Glutamatergic neuron (in vitro differentiated cells): ENCODE measurements around the gene HIGD2A. TPM values are rescaled to one million over a fixed set of nuclear protein-coding genes. Genes with fewer than 3 reads are reported as not detected.

ENCODE experiments used
- DNase-seq: peaks from one replicate; pipeline ENCODE4 v3.0.0; 2022
- H3K27ac Mint-ChIP-seq: one replicate; pipeline ENCODE4 v1.8.0; 2020; ENCODE audit warnings: mild to moderate bottlenecking, mixed read lengths, inconsistent platforms; ENCODE audit not compliant: unreplicated experiment
- H3K27me3 Mint-ChIP-seq: one replicate; pipeline ENCODE4 v1.8.0; 2020; ENCODE audit warnings: mild to moderate bottlenecking, moderate library complexity, mixed read lengths, inconsistent platforms; ENCODE audit not compliant: unreplicated experiment
- H3K36me3 Mint-ChIP-seq: one replicate; pipeline ENCODE4 v1.8.0; 2020; ENCODE audit warnings: mild to moderate bottlenecking, mixed read lengths, inconsistent platforms; ENCODE audit not compliant: unreplicated experiment
- H3K4me1 Mint-ChIP-seq: one replicate; pipeline ENCODE4 v1.8.0; 2020; ENCODE audit warnings: mild to moderate bottlenecking, low read depth, mixed read lengths, inconsistent platforms; ENCODE audit not compliant: unreplicated experiment
- H3K4me3 Mint-ChIP-seq: one replicate; pipeline ENCODE4 v1.8.0; 2020; ENCODE audit warnings: mild to moderate bottlenecking, mixed read lengths, inconsistent platforms; ENCODE audit not compliant: unreplicated experiment
- H3K9me3 Mint-ChIP-seq: one replicate; pipeline ENCODE4 v1.8.0; 2020; ENCODE audit warnings: mild to moderate bottlenecking, moderate library complexity, mixed read lengths, inconsistent platforms; ENCODE audit not compliant: unreplicated experiment
- total RNA-seq: library from RNA; stranded (reverse); fragmentation: NEBNext Ultra II Directional; extraction: Animal tissue kit (Norgen Biotek cat#: 25700); gene quantifications from one replicate; pipeline ENCODE4 v1.2.1, GENCODE V29; 2021; ENCODE audit not compliant: unreplicated experiment
- TF ChIP-seq, protein P1 (sequence below): fragments of 200-600 bp; sonication (generic); IDR thresholded peaks from one replicate; pipeline ENCODE4 v1.5.0; 2021; ENCODE audit not compliant: partially characterized antibody, unreplicated experiment

The HIGD2A gene
- total RNA-seq, 1 donor from 2014 or later: 103 TPM

DNA sequence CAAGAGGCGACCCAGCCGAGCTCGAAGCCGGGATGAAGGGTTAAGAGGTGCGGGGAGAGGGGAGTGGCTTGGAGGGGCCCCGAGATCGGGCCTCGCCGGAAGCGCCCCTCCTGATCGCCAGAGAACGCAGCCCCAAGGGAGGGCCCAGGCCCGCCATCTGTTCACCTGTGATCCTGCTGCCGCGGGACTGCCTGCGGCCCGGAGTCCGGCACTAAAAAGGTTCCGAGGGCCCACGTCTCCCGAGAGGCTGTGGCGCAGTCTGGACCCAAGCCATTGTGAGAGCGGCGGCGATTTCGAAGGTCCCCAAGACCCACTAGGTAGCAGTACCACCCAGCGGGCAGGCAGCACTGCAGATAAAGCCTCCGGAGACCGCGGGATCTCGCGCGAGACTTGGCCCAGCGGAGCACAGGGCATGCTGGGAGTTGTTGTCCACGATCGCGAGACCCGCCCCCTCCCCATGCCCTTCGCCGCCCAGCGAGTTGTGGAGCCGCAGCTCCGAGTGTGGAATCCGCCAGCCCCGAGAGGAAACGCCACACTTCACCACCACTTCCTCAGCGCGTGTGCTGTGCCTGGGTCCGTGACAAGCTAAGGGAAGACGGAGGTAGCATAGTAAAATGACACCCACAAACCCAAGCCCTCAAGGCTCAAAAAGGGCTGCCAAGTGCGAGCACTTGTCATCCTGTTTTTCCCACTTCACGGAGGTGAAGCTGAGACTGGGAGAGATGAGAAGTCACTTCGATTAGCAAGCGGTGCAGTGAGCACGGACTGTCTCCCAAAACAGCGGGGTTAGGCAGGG, 26.9 kb upstream of the HIGD2A start, which contains the start of gene KIAA1191:
Gene KIAA1191, minus strand, starts transcription at position 328 of the 796 bp plus-strand sequence. CDS start 2,256 bp downstream, outside the sequence.
- H3K36me3 Mint-ChIP-seq: no peaks in the 10 kb centered on the region
- DNase-seq: peak; percentile 96
- H3K27me3 Mint-ChIP-seq: peaks cover 7% of the 10 kb centered on the region
- TF ChIP-seq, protein P1, sequence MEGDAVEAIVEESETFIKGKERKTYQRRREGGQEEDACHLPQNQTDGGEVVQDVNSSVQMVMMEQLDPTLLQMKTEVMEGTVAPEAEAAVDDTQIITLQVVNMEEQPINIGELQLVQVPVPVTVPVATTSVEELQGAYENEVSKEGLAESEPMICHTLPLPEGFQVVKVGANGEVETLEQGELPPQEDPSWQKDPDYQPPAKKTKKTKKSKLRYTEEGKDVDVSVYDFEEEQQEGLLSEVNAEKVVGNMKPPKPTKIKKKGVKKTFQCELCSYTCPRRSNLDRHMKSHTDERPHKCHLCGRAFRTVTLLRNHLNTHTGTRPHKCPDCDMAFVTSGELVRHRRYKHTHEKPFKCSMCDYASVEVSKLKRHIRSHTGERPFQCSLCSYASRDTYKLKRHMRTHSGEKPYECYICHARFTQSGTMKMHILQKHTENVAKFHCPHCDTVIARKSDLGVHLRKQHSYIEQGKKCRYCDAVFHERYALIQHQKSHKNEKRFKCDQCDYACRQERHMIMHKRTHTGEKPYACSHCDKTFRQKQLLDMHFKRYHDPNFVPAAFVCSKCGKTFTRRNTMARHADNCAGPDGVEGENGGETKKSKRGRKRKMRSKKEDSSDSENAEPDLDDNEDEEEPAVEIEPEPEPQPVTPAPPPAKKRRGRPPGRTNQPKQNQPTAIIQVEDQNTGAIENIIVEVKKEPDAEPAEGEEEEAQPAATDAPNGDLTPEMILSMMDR: no peak
- H3K27ac Mint-ChIP-seq: peak within 1 kb of the TSS; percentile 100
- peak within 1 kb of the TSS; percentile 94 for H3K4me3 Mint-ChIP-seq
- H3K9me3 Mint-ChIP-seq: peaks cover 4% of the 10 kb centered on the region
- peaks cover 15% of the 10 kb centered on the region for H3K4me1 Mint-ChIP-seq

DNA sequence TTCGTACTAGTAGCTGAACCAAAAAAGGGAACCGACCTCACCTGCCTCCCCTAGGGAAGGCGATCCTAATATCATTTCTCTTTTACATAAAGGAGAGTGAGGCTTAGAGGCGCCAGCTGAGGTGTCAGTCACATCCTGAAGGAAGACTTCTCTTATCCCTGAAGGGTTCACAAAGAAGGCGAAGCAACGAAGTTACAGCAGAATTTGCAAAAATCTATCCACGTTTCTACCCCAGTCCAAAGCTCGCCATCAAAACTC, 26.4 kb upstream of the HIGD2A start:
- TF ChIP-seq, protein P1: no peak
- H3K27me3 Mint-ChIP-seq: peaks cover 8% of the 10 kb centered on the region
- H3K9me3 Mint-ChIP-seq: peaks cover 6% of the 10 kb centered on the region
- DNase-seq: no peak
- peak overlapping the region; percentile 94 for H3K4me3 Mint-ChIP-seq
- H3K36me3 Mint-ChIP-seq: no peaks in the 10 kb centered on the region
- H3K4me1 Mint-ChIP-seq: peaks cover 16% of the 10 kb centered on the region
- H3K27ac Mint-ChIP-seq: peak overlapping the region; percentile 100

DNA sequence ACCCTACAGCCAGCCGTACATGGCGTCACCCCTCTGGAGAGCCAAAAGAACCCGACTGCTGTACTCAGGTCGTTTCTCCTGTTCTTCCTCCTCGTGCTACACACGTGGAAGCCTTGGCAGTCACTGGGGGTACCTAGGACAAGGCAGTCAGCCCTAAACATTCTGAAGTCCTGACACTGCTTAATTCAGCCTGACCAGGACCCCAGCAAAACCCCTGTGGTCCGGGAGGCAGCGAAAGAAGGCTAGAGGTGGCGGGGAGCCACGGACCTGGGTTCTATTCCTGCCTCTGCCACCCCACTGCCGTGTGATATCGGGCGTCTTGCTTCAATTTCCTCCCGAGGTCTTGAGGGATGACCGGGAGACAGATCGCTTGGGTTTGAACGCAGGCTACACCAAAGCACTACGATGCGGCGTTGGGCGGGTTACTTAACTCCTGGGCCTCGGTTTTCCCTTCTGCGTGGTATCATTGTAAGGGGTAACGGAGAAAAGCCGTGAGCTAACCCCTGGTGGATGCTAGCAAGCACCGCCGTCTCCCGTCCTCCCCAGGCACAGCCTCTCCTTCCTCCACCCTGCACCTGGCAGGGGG, 23.7 kb upstream of the HIGD2A start:
- TF ChIP-seq, protein P1: no peak
- H3K9me3 Mint-ChIP-seq: peaks cover 9% of the 10 kb centered on the region
- H3K4me3 Mint-ChIP-seq: peak overlapping the region; percentile 71
- DNase-seq: no peak
- peaks cover 13% of the 10 kb centered on the region for H3K27me3 Mint-ChIP-seq
- peaks cover 8% of the 10 kb centered on the region for H3K36me3 Mint-ChIP-seq
- peaks cover 12% of the 10 kb centered on the region for H3K4me1 Mint-ChIP-seq
- H3K27ac Mint-ChIP-seq: peak overlapping the region; percentile 48

DNA sequence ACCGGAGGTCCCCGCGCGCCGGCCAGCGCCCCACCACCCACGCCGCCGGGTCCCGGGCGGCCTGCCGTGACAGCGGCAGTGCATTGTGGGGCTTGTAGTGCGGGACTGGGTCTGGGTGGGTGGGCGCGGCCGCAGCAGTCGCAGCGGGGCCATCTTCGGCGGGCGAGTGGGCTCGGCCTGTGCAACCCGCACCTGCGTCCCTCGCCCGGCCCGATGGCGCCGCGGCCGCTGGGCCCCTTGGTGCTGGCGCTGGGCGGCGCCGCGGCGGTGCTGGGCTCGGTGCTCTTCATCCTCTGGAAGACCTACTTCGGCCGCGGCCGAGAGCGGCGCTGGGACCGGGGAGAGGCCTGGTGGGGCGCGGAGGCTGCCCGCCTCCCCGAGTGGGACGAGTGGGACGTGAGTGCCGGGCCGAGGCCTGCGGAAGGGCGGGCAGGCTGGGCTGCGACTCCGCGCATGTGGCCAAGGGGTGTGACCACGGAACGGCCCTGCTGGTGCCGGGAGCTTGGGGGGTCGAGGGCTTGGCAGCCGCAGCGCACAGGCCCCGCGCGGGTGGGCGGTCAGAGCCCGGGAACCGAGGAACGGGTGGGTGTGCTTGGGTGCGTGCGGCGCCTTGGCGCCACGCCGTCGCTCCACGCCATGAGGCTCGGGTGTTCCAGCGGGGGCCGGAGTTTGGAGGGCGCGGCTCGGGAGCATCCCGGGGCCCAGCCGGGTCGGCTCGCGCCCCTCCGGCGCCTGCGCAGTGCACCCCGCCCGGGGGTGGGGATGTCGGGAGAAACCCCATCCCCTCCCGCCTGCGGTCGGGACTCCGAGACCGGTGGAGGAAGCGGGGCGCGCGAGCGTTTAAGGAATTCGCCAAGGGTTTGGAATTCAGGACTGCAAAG, 23.0 kb upstream of the HIGD2A start, which contains the start of gene ARL10:
Gene ARL10, plus strand, starts transcription at position 137 of the 881 bp plus-strand sequence. Its CDS starts 77 bp downstream, at position 214.
- H3K9me3 Mint-ChIP-seq: peaks cover 9% of the 10 kb centered on the region
- peaks cover 8% of the 10 kb centered on the region for H3K36me3 Mint-ChIP-seq
- peak within 1 kb of the TSS; percentile 77 for H3K4me3 Mint-ChIP-seq
- TF ChIP-seq, protein P1: no peak
- peaks cover 11% of the 10 kb centered on the region for H3K4me1 Mint-ChIP-seq
- H3K27me3 Mint-ChIP-seq: peaks cover 13% of the 10 kb centered on the region
- H3K27ac Mint-ChIP-seq: peak within 1 kb of the TSS; percentile 48
- DNase-seq: peak; percentile 74
